ENCODE data around the gene ARHGAP26. TPM values are rescaled to one million over a fixed set of nuclear protein-coding genes. Genes with fewer than 3 reads are reported as not detected.

The ARHGAP26 gene
- total and polyA plus RNA-seq, 12 donors: 7.5 to 45.8 (median 37.2) TPM

GRCh38 chr5:142977363-142978051, 207.3 kb downstream of the ARHGAP26 start:
- Histone ChIP-seq H3K27me3 (no peaks in the 10 kb centered on the region), H3K9me3 (no peaks in the 10 kb centered on the region), H3K27ac (peak overlapping the region in 3 of 10 donors; percentile 16 to 73 (median 24)), H3K36me3 (no peaks in the 10 kb centered on the region), H3K4me3 (no peak overlapping the region), H3K4me1 (peaks cover 10 to 75% (median 35%) of the 10 kb centered on the region in 9 donors)
- intact Hi-C loops (cut with DNase I): no loop called here
- ATAC-seq (peak in 5 of 8 donors; percentile 20 to 44 (median 28)), DNase-seq (no peak)
- 90 to 91% methylated on average over 8 of the region's 8 CpGs for WGBS, 2 donors
- no peak for TF ChIP-seq CTCF (IDR thresholded peaks at IDR 0.05)

GRCh38 chr5:142978252-142978651, 208.1 kb downstream of the ARHGAP26 start:
- intact Hi-C loops (cut with DNase I): no loop called here

GRCh38 chr5:142978726-142979125, 208.5 kb downstream of the ARHGAP26 start:
- no peak for TF ChIP-seq CTCF (IDR thresholded peaks at IDR 0.05)
- Histone ChIP-seq H3K9me3 (no peaks in the 10 kb centered on the region), H3K4me3 (no peak overlapping the region), H3K27ac (peak overlapping the region in 1 of 10 donors; percentile 52), H3K27me3 (no peaks in the 10 kb centered on the region), H3K36me3 (no peaks in the 10 kb centered on the region), H3K4me1 (peaks cover 14 to 82% (median 44%) of the 10 kb centered on the region in 9 donors)
- no peak for ATAC-seq
- DNase-seq: no peak
- 93% methylated on average over 1 of the region's 1 CpG for WGBS, 2 donors
- intact Hi-C loops (cut with DNase I): no loop called here

More at GRCh38 chr5:142978252-142978651, 208.1 kb downstream of the ARHGAP26 start:
- Histone ChIP-seq H3K36me3 (no peaks in the 10 kb centered on the region), H3K27ac (peak overlapping the region in 2 of 10 donors; percentile 16 to 73), H3K27me3 (no peaks in the 10 kb centered on the region), H3K4me1 (peaks cover 14 to 81% (median 40%) of the 10 kb centered on the region in 9 donors), H3K4me3 (no peak overlapping the region), H3K9me3 (no peaks in the 10 kb centered on the region)
- TF ChIP-seq CTCF (IDR thresholded peaks at IDR 0.05): no peak
- ATAC-seq: no peak
- DNase-seq: no peak
- 94 to 98% methylated on average over 2 of the region's 2 CpGs for WGBS, 2 donors

- Histone ChIP-seq H3K4me1 (peaks cover 14 to 82% (median 51%) of the 10 kb centered on the region in 9 donors), H3K36me3 (no peaks in the 10 kb centered on the region), H3K4me3 (no peak overlapping the region), H3K9me3 (no peaks in the 10 kb centered on the region), H3K27me3 (no peaks in the 10 kb centered on the region), H3K27ac (peak overlapping the region in 3 of 10 donors; percentile 1 to 17 (median 10))
- no peak for TF ChIP-seq CTCF (IDR thresholded peaks at IDR 0.05)
- WGBS, 2 donors: 58 to 62% methylated on average over 3 of the region's 3 CpGs
- intact Hi-C loops (cut with DNase I): no loop called here
- DNase-seq: no peak
- no peak for ATAC-seq
Measured at GRCh38 chr5:142979636-142980035, 209.5 kb downstream of the ARHGAP26 start.

Data from heart right ventricle (tissue), 16 donors.